Measurements from ENCODE around the gene CNTN4.

DNA sequence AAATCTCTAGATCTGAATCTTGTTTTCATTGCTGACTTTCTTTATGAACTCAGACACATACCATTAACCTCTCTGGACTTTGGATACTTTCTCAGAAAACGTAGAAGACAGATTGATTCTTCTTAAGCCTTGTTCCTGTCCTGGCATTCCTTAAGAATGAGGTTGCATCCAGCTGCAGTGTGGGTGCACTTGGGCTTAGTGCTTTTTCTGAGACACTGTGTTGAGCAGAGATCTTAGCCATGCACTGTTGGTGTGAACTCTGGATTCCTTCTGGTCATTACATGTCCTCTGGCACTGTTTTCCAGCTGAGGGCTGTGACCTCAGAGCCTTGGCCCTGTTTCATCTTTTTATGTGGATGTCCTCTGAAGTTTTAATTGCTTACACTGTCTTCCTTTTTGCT is 428.3 kb downstream of the CNTN4 start:
- TF ChIP-seq, protein P1, sequence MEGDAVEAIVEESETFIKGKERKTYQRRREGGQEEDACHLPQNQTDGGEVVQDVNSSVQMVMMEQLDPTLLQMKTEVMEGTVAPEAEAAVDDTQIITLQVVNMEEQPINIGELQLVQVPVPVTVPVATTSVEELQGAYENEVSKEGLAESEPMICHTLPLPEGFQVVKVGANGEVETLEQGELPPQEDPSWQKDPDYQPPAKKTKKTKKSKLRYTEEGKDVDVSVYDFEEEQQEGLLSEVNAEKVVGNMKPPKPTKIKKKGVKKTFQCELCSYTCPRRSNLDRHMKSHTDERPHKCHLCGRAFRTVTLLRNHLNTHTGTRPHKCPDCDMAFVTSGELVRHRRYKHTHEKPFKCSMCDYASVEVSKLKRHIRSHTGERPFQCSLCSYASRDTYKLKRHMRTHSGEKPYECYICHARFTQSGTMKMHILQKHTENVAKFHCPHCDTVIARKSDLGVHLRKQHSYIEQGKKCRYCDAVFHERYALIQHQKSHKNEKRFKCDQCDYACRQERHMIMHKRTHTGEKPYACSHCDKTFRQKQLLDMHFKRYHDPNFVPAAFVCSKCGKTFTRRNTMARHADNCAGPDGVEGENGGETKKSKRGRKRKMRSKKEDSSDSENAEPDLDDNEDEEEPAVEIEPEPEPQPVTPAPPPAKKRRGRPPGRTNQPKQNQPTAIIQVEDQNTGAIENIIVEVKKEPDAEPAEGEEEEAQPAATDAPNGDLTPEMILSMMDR (optimal IDR thresholded peaks at IDR 0.05 in 1 of 3, IDR thresholded peaks at IDR 0.05 in 1 of 3, conservative IDR thresholded peaks at IDR 0.05 in 1 of 3; ENCODE audit: extremely low read depth in 1 of 3, insufficient read depth in 2 of 3, low read length in 3 of 3): no peak
- no peak for TF ChIP-seq EZH2 (IDR thresholded peaks at IDR 0.05; ENCODE audit: low read length)

Data from keratinocyte (primary cell).